ENCODE measurements around the gene SKIC2. TPM values are rescaled to one million over a fixed set of nuclear protein-coding genes. Genes with fewer than 3 reads are reported as not detected.

SKIC2 gene
- total RNA-seq, 4 donors from 2014 or later: 11.5 to 58.8 (median 35.6) TPM

GRCh38 chr6:31918069-31918720 lies 40.8 kb upstream of the SKIC2 start:
- DNase-seq: no peak
- Histone ChIP-seq H3K4me1 (no peaks in the 10 kb centered on the region), H3K9me3 (no peaks in the 10 kb centered on the region), H3K4me3 (no peak overlapping the region), H3K36me3 (no peaks in the 10 kb centered on the region), H3K27me3 (no peaks in the 10 kb centered on the region), H3K27ac (no peak overlapping the region)
- TF ChIP-seq CTCF (IDR thresholded peaks at IDR 0.05): no peak
- no peak for TF ChIP-seq POLR2A (IDR thresholded peaks at IDR 0.05)
- intact Hi-C loops (cut with DNase I; ENCODE audit: low total_unique reads): no loop called here

GRCh38 chr6:31919624-31920303 lies 39.2 kb upstream of the SKIC2 start:
- TF ChIP-seq POLR2A (IDR thresholded peaks at IDR 0.05) (no peak), CTCF (IDR thresholded peaks at IDR 0.05) (no peak)
- no peaks in the 10 kb centered on the region for H3K4me1 ChIP-seq
- no peaks in the 10 kb centered on the region for H3K9me3 ChIP-seq
- DNase-seq: no peak
- no peaks in the 10 kb centered on the region for H3K27me3 ChIP-seq
- H3K4me3 ChIP-seq: no peak overlapping the region
- no peaks in the 10 kb centered on the region for H3K36me3 ChIP-seq
- intact Hi-C loops (cut with DNase I; ENCODE audit: low total_unique reads): no loop called here
- no peak overlapping the region for H3K27ac ChIP-seq

GRCh38 chr6:31920811-31921210 lies 38.2 kb upstream of the SKIC2 start:
- no peak overlapping the region for H3K4me3 ChIP-seq
- H3K9me3 ChIP-seq: no peaks in the 10 kb centered on the region
- intact Hi-C loops (cut with DNase I; ENCODE audit: low total_unique reads): no loop called here
- H3K27me3 ChIP-seq: no peaks in the 10 kb centered on the region
- DNase-seq: no peak
- no peaks in the 10 kb centered on the region for H3K4me1 ChIP-seq
- no peak overlapping the region for H3K27ac ChIP-seq
- no peaks in the 10 kb centered on the region for H3K36me3 ChIP-seq
- TF ChIP-seq CTCF (IDR thresholded peaks at IDR 0.05) (no peak), POLR2A (IDR thresholded peaks at IDR 0.05) (no peak)

- DNase-seq: peak in 1 of 2 donors; percentile 52
- intact Hi-C loops (cut with DNase I; ENCODE audit: low total_unique reads): no loop called here
Measured at GRCh38 chr6:31922942-31923341, 36.0 kb upstream of the SKIC2 start.

More at GRCh38 chr6:31922942-31923341, 36.0 kb upstream of the SKIC2 start:
- Histone ChIP-seq H3K36me3 (no peaks in the 10 kb centered on the region), H3K27ac (no peak overlapping the region), H3K4me1 (no peaks in the 10 kb centered on the region), H3K4me3 (no peak overlapping the region), H3K27me3 (no peaks in the 10 kb centered on the region), H3K9me3 (no peaks in the 10 kb centered on the region)
- TF ChIP-seq POLR2A (IDR thresholded peaks at IDR 0.05): no peak
- TF ChIP-seq CTCF (IDR thresholded peaks at IDR 0.05): peak in 3 of 4 experiments; percentile 19 to 47 (median 40)
